CD14-positive monocyte (primary cell): ENCODE data around the gene RASSF4. TPM values are rescaled to one million over a fixed set of nuclear protein-coding genes. Genes with fewer than 3 reads are reported as not detected.

ENCODE experiments used
- DNase-seq, 3 donors: peaks; one replicate each; pipeline ENCODE4 v3.0.0-alpha.2; 2011 to 2022
- H2AFZ ChIP-seq: 2 replicates; pipeline ENCODE4 v1.6.0; 2012; ENCODE audit warnings: mild to moderate bottlenecking, low read depth, low read length, inconsistent platforms; ENCODE audit not compliant: insufficient read depth, poor library complexity, severe bottlenecking
- H3K27ac ChIP-seq, 2 donors: 1 replicate in 1 of 2; 2 replicates in 1 of 2; pipeline ENCODE4 v1.5.1; 2012 to 2013; ENCODE audit warnings: low read length in 2 of 2, control low read depth in 1 of 2, inconsistent platforms in 1 of 2, low read depth in 1 of 2, mild to moderate bottlenecking in 1 of 2
- H3K27me3 ChIP-seq, 2 donors: one replicate each; pipeline versions ENCODE4 v1.6.0 to v1.6.1; 2011 to 2013; ENCODE audit warnings: low read length in 2 of 2; ENCODE audit not compliant: control insufficient read depth in 2 of 2, insufficient read depth in 2 of 2
- H3K36me3 ChIP-seq, 2 donors: replicated peaks in 1 of 2; 1 replicate in 1 of 2; 2 replicates in 1 of 2; pipeline versions ENCODE4 v1.5.1 to v1.6.1; 2012 to 2013; ENCODE audit warnings: low read length in 2 of 2, control low read depth in 1 of 2, inconsistent platforms in 1 of 2, mild to moderate bottlenecking in 1 of 2; ENCODE audit not compliant: insufficient read depth in 2 of 2, control insufficient read depth in 1 of 2
- H3K4me1 ChIP-seq, 2 donors: 1 replicate in 1 of 2; 2 replicates in 1 of 2; pipeline versions ENCODE4 v1.5.1 to v1.6.1; 2012 to 2013; ENCODE audit warnings: low read length in 2 of 2, control low read depth in 1 of 2, inconsistent platforms in 1 of 2, mild to moderate bottlenecking in 1 of 2, moderate library complexity in 1 of 2; ENCODE audit not compliant: insufficient read depth in 2 of 2, control insufficient read depth in 1 of 2
- H3K4me2 ChIP-seq: replicated peaks from 2 replicates; pipeline ENCODE3; 2012; ENCODE audit warnings: low read length, moderate library complexity, mild to moderate bottlenecking; ENCODE audit not compliant: poor library complexity, severe bottlenecking; ENCODE audit errors: extremely low read depth
- H3K4me3 ChIP-seq, 3 experiments: fragments of 200-600 bp in 1 of 3; sonication (generic) in 1 of 3; replicated peaks in 1 of 3; 1 replicate in 2 of 3; 2 replicates in 1 of 3; pipeline ENCODE4 v1.5.1; 2011 to 2013; ENCODE audit warnings: low read length in 3 of 3, mild to moderate bottlenecking in 3 of 3, control low read depth in 2 of 3, low read depth in 2 of 3, inconsistent platforms in 1 of 3, moderate library complexity in 1 of 3
- H3K79me2 ChIP-seq: 2 replicates; pipeline ENCODE4 v1.6.0; 2012; ENCODE audit warnings: mild to moderate bottlenecking, control low read depth, inconsistent platforms, low read length, moderate library complexity; ENCODE audit not compliant: insufficient read depth
- H3K9ac ChIP-seq: 2 replicates; pipeline ENCODE4 v1.6.0; 2017; ENCODE audit warnings: low read length, mild to moderate bottlenecking; ENCODE audit not compliant: insufficient read depth, poor library complexity, severe bottlenecking
- H3K9me3 ChIP-seq, 2 donors: replicated peaks in 1 of 2; 1 replicate in 1 of 2; 2 replicates in 1 of 2; pipeline versions ENCODE4 v1.5.1 to v1.6.1; 2012 to 2013; ENCODE audit warnings: low read length in 2 of 2, control low read depth in 1 of 2; ENCODE audit not compliant: control insufficient read depth in 1 of 2, insufficient read depth in 1 of 2
- H4K20me1 ChIP-seq: 2 replicates; pipeline ENCODE4 v1.6.0; 2012; ENCODE audit warnings: mild to moderate bottlenecking, low read length, control low read depth, moderate library complexity; ENCODE audit not compliant: insufficient read depth
- H3K27ac Mint-ChIP-seq, 7 donors: one replicate each; pipeline ENCODE4 v1.8.0; 2020; ENCODE audit warnings: mild to moderate bottlenecking in 7 of 7, mixed read lengths in 7 of 7, moderate library complexity in 6 of 7, inconsistent platforms in 2 of 7
- H3K27me3 Mint-ChIP-seq, 3 donors: one replicate each; pipeline ENCODE4 v1.8.0; 2021 to 2022; ENCODE audit warnings: low read depth in 3 of 3, mild to moderate bottlenecking in 3 of 3, mixed read lengths in 3 of 3, moderate library complexity in 3 of 3, inconsistent platforms in 1 of 3
- H3K36me3 Mint-ChIP-seq, 2 donors: one replicate each; pipeline ENCODE4 v1.8.0; 2020; ENCODE audit warnings: mixed read lengths in 2 of 2, inconsistent platforms in 1 of 2, mild to moderate bottlenecking in 1 of 2
- H3K4me1 Mint-ChIP-seq: one replicate; pipeline ENCODE4 v1.8.0; 2020; ENCODE audit warnings: mild to moderate bottlenecking, mixed read lengths
- H3K4me3 Mint-ChIP-seq, 2 donors: one replicate each; pipeline ENCODE4 v1.8.0; 2020; ENCODE audit warnings: mild to moderate bottlenecking in 2 of 2, mixed read lengths in 2 of 2, moderate library complexity in 1 of 2
- H3K9me3 Mint-ChIP-seq, 7 donors: one replicate each; pipeline ENCODE4 v1.8.0; 2020 to 2022; ENCODE audit warnings: mixed read lengths in 7 of 7, mild to moderate bottlenecking in 6 of 7, moderate library complexity in 6 of 7, inconsistent platforms in 2 of 7
- CTCF ChIP-seq: fragments of 200-600 bp; IDR thresholded peaks from one replicate; pipeline ENCODE4 v1.8.0; 2022; ENCODE audit warnings: antibody characterized with exemption, mild to moderate bottlenecking
- WGBS: methylation state at CpG from one replicate; pipeline ENCODE4 v1.1.5; 2013; ENCODE audit warnings: missing lambda C conversion rate; ENCODE audit not compliant: insufficient coverage; 5-methylcytosine and 5-hydroxymethylcytosine counted together
- intact Hi-C, 2 donors: fragments of 100-400 bp; cut with micrococcal nuclease; formaldehyde crosslinking; loops; one replicate each; pipeline versions ENCODE4 v1.15.0 to v1.15.1; 2023
- polyA plus RNA-seq, 3 donors: library from polyadenylated mRNA; depleted of rRNA in 1 of 3; unstranded in 2 of 3; stranded (reverse) in 1 of 3; fragments of 300-500 nt in 2 of 3; fragments of >200 nt in 1 of 3; fragmentation: Illumina TruSeq in 2 of 3; gene quantifications; 1 replicate in 2 of 3; 2 replicates in 1 of 3; pipeline ENCODE4 v1.2.3, GENCODE V29; 2012 to 2021

RASSF4 gene
- polyA plus RNA-seq, 3 donors: 117 to 290 (median 120) TPM

- H3K4me1 ChIP-seq: peaks cover 54 to 58% of the 10 kb centered on the region in 2 donors
- H3K36me3 Mint-ChIP-seq: no peaks in the 10 kb centered on the region
- no peaks in the 10 kb centered on the region for H4K20me1 ChIP-seq
- peak; percentile 97 for TF ChIP-seq CTCF
- intact Hi-C loops: loop anchor here in 1 of 2 donors (2.0 kb wide), 1 partner anchor 42 kb away; no protein-coding TSS in a partner anchor
- H3K4me2 ChIP-seq: no peak overlapping the region
- no peak overlapping the region for H3K4me3 Mint-ChIP-seq
- no peaks in the 10 kb centered on the region for H3K27me3 ChIP-seq
- peaks cover 0 to 5% (median 0%) of the 10 kb centered on the region in 3 donors for H3K27me3 Mint-ChIP-seq
- no peak overlapping the region for H3K27ac ChIP-seq
- H3K9me3 ChIP-seq: no peaks in the 10 kb centered on the region
- no peak overlapping the region for H3K9ac ChIP-seq
- H3K4me1 Mint-ChIP-seq: peaks cover 51% of the 10 kb centered on the region
- peak overlapping the region in 2 of 7 donors; percentile 60 to 64 for H3K27ac Mint-ChIP-seq
- H3K9me3 Mint-ChIP-seq: peaks cover 0 to 3% (median 0%) of the 10 kb centered on the region in 7 donors
- H2AFZ ChIP-seq: peak overlapping the region; percentile 28
- peaks cover 13% of the 10 kb centered on the region for H3K79me2 ChIP-seq
- peak; percentile 74 to 81 (median 79) for DNase-seq
- WGBS: 63% methylated on average over 8 of the region's 10 CpGs
- H3K36me3 ChIP-seq: no peaks in the 10 kb centered on the region
- H3K4me3 ChIP-seq: no peak overlapping the region
Measured at GRCh38 chr10:44932517-44933450, 26.8 kb upstream of the RASSF4 start.

GRCh38 chr10:44933451-44934321 is 25.9 kb upstream of the RASSF4 start:
- Histone ChIP-seq H3K27ac (no peak overlapping the region), H3K9me3 (no peaks in the 10 kb centered on the region), H3K27me3 (no peaks in the 10 kb centered on the region), H3K79me2 (peaks cover 13% of the 10 kb centered on the region), H3K36me3 (no peaks in the 10 kb centered on the region), H3K9ac (no peak overlapping the region), H3K4me1 (peaks cover 61 to 62% of the 10 kb centered on the region in 2 donors), H3K4me2 (no peak overlapping the region), H4K20me1 (no peaks in the 10 kb centered on the region), H2AFZ (no peak overlapping the region), H3K4me3 (no peak overlapping the region)
- H3K4me3 Mint-ChIP-seq: no peak overlapping the region
- no peak for DNase-seq
- H3K36me3 Mint-ChIP-seq: no peaks in the 10 kb centered on the region
- intact Hi-C loops: loop anchor here (1.0 to 2.0 kb wide), 2 partner anchors 41 kb away; no protein-coding TSS in a partner anchor
- H3K27ac Mint-ChIP-seq: peak overlapping the region in 3 of 7 donors; percentile 38 to 68 (median 52)
- TF ChIP-seq CTCF: no peak
- peaks cover 57% of the 10 kb centered on the region for H3K4me1 Mint-ChIP-seq
- 76% methylated on average over 9 of the region's 9 CpGs for WGBS
- peaks cover 0 to 5% (median 0%) of the 10 kb centered on the region in 7 donors for H3K9me3 Mint-ChIP-seq
- H3K27me3 Mint-ChIP-seq: peaks cover 0 to 8% (median 0%) of the 10 kb centered on the region in 3 donors
